Endothelial cell of umbilical vein (primary cell): ENCODE measurements around the gene TBC1D5.

Experiments used
- POLR2A ChIP-seq: IDR thresholded peaks from 2 replicates; pipeline ENCODE4 v1.6.1; 2012; ENCODE audit warnings: low read depth, mild to moderate bottlenecking, control low read depth, low read length
- TF ChIP-seq, protein P1 (sequence below): IDR thresholded peaks from 2 replicates; pipeline ENCODE4 v1.6.1; 2011; ENCODE audit not compliant: insufficient read depth, insufficient read length

DNA sequence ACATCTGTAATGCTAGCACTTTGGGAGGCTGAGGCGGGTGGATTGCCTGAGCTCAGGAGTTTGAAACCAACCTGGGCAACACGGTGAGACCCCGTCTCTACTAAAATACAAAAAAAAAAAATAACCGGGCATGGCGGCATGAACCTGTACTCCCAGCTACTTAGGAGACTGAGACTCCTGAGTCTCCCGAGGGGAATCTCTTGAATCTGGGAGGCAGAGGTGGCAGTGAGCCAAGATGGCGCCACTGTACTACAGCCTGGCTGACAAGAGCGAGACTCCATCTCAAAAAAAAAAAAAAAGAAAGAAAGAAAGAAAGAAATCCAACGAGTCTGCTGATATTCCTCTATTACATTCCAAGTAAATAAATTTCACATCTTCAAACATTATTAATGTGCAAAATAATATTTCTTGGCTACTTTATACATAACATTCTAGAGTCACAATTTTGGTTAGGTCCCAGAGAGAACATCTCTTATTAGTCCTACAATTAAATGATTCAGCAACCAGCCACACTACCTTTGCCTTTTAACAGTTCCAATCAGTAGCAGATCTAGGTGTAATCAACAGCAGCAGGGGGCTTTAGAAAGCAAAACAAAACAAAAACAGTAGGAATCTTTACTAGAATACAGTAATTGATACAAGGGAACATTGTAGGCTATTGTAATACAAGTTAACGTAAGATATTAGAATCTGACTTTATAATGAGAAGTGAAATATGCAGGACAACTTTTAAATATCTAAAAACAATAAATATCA lies 195.8 kb downstream of the TBC1D5 start:
- TF ChIP-seq, protein P1, sequence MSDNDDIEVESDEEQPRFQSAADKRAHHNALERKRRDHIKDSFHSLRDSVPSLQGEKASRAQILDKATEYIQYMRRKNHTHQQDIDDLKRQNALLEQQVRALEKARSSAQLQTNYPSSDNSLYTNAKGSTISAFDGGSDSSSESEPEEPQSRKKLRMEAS: no peak
- TF ChIP-seq POLR2A: no peak
